NCI-H748 (cell line): ENCODE data around the gene FLCN.

Source experiments
- DNase-seq: peaks from one replicate; lab custom pipeline; 2025; ENCODE audit not compliant: unreplicated experiment; lab: John Stamatoyannopoulos, UW

FLCN gene

DNA sequence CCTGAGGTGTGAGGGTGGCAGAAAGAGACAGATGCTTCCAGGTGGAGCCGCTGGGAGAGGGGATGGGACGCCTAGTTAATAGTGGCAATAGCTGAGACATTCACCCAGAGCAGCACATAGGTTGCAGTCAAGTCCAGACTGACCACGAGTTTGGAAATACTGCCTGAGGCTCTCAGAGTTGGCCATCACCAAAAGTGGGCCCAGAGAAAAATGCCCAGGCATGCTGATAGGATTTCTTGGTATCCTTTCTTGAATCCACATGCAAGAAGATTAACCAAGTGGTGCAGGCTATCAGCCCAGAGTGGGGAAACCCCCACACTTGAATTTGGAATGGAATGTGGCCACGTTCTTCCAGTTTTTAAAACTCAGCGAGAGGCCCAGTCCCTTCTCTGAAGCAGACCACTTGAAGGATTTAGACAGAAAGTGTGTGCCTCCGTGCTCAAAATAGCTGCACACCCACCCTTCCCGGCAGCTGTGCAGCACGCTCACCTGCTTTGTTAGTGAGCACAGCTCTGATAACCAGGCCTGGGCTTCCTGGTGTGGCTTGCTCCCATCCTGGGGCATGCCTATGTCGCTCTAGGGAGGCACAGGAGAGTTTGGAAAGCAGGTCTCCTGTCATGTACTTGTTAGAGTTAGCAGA, 66.5 kb downstream of the FLCN start:
- no peak for DNase-seq

DNA sequence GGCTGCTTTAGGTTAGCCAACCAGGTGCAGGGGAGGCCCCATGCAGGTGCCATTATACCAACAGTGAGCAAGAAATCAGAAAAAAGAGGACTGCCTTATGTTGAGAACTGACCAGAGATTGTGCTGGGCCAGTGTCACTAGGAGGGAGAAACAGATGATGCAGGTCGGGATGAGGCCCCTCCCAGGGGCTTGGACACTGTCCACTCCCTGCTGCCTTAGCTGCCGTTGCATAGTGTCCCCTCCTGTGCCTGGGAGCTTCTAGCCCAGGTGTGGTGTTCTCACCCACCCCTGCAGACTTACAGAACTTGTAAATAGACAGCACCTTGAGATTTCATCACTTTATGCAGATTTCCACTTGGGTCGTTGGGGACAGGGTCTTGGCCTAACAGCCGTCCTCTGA, 67.6 kb downstream of the FLCN start:
- DNase-seq = no peak

DNA sequence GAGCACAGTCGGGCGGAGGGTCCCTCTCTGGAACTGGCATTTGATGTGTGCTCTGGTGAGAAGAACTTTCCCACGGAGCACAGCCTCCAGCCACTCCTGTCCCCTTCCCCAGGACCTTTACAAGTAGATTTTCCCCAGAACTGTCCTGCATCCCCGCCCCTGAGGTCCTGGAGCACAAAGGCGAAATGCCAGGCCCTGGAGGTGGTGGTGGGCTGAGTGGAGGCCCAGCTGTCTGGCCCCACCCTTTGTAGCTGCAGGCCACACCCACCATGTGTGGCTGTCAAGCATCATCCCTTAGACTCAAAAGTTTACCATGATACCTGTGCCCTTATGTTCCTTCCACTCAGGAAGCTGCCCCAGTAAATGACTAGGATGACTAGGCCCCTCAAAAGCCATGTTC, 68.6 kb downstream of the FLCN start:
- no peak for DNase-seq

DNA sequence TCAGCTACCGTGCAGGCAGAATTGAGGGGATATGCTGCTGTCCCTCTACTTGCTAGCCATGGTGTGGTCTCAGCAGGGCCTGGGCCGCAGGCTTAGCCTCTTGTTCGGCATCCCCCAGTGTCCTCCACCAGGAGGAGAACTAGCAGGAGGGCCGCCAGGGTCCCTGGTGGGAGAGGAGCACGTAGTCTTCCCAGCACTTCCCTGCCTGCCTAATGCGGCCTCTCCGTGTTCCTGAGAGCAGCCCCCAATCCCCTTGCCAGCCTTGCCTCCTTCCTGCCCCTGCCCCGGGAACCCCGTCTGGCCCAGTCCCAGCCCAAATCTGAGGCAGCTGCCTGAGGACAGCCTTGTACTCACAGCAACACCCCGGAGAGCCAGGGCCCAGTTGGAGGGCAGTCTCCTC, 69.0 kb downstream of the FLCN start:
- DNase-seq = no peak

DNA sequence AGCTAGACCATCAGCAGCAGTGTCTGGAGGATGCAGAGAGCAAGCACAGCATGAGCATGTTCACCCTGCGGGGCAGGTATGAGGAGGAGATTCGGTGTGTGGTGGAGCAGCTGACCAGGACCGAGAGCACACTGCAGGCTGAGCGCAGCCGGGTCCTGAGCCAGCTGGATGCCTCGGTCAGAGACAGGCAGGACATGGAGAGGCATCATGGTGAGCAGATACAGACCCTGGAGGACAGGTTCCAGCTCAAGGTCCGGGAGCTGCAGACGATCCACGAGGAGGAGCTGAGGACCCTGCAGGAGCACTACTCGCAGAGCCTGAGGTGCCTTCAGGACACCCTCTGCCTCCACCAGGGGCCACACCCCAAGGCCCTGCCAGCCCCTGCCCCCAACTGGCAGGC, 69.6 kb downstream of the FLCN start:
- DNase-seq = no peak

DNA sequence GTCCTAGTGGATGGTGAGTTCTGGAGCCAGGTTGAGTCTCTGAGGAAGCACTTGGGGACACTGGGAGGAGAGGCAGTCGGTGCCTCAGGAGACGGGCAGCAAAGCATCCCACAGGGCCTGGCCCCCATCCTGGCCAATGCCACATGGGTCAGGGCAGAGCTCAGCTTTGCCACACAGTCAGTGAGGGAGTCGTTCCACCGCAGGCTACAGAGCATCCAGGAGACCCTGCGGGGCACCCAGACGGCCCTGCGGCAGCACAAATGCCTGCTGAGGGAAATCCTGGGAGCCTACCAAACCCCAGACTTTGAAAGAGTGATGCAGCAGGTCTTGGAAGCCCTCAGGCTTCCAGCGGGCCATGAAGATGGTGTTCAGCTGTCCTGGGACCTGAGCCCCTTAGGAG, 70.5 kb downstream of the FLCN start:
- no peak for DNase-seq

DNA sequence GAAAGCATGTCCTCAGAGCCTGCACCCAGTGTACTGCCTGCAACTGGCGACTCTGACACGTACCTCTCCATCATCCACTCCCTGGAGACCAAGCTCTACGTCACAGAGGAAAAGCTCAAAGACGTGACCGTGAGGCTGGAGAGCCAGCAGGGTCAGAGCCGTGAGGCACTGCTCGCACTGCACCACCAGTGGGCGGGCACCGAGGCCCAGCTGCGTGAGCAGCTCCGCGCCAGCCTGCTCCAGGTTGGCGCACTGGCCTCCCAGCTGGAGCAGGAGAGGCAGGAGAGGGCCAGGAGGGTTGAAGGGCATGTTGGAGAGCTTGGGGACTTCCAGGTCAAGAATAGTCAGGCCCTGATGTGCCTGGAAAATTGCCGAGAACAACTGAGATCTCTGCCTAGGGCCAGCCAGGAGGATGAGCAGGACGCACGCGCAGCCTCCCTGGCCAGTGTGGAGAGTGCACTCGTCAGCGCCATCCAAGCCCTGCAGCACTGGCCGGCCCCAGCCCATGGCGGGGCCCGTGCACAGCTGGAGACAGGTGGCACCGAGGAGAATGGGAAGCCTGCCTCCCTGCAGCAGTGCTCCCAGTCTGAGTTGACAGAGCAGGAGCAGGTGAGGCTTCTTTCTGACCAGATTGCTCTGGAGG, 71.2 kb downstream of the FLCN start:
- DNase-seq = no peak

DNA sequence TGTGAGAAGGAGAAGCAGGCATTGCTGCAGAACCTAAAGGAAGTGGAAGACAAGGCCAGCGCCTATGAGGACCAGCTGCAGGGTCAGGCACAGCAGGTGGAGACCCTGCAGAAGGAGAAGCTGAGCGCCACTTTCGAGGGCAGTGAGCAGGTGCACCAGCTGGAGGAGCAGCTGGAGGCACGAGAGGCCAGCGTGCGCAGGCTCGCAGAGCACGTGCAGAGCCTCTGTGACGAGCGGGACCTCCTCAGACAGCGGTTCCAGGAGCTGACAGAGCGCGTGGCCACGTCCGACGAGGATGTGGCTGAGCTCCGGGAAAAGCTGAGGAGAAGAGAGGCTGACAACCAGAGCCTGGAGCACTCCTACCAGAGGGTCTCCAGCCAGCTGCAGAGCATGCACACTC, 72.3 kb downstream of the FLCN start:
- DNase-seq = no peak

DNA sequence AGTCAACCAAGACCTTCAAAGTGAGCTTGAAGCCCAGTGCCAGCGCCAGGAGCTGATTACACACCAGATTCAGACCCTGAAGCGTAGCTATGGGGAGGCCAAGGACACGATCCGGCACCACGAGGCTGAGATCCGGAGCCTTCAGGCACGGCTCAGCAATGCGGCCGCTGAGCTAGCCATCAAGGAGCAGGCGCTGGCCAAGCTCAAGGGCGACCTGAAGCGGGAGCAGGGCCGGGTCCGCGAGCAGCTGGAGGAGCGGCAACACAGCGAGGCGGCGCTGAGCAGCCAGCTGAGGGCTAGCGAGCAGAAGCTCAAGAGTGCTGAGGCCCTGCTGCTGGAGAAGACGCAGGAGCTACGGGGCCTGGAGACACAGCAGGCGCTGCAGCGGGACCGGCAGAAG, 72.8 kb downstream of the FLCN start:
- no peak for DNase-seq
